WTC11 (cell line): Measurements from ENCODE around the gene RAB6A.

ENCODE experiments used
- CTCF ChIP-seq: fragments of 200-600 bp; IDR thresholded peaks from 2 replicates; pipeline ENCODE4 v1.8.0; 2022; ENCODE audit warnings: antibody characterized with exemption
- E2F1 ChIP-seq: sonication (generic); formaldehyde crosslinking; IDR thresholded peaks from 2 replicates; pipeline ENCODE4 v1.8.0; 2022; ENCODE audit warnings: mild to moderate bottlenecking, missing genetic modification reagents
- MLX ChIP-seq: sonication (generic); formaldehyde crosslinking; IDR thresholded peaks from 2 replicates; pipeline ENCODE4 v1.8.1; 2023; ENCODE audit warnings: mild to moderate bottlenecking, missing genetic modification reagents, moderate library complexity
- TEAD4 ChIP-seq: sonication (generic); formaldehyde crosslinking; IDR thresholded peaks from 2 replicates; pipeline ENCODE4 v1.8.0; 2022; ENCODE audit warnings: mild to moderate bottlenecking, missing genetic modification reagents
- ZBTB21 ChIP-seq: sonication (generic); formaldehyde crosslinking; IDR thresholded peaks from 2 replicates; pipeline ENCODE4 v1.8.1; 2023; ENCODE audit warnings: mild to moderate bottlenecking, missing genetic modification reagents, borderline replicate concordance
- ZBTB43 ChIP-seq: sonication (generic); formaldehyde crosslinking; IDR thresholded peaks from 2 replicates; pipeline ENCODE4 v1.8.1; 2023; ENCODE audit warnings: mild to moderate bottlenecking, missing genetic modification reagents

GRCh38 chr11:73680687-73681086, 80.2 kb downstream of the RAB6A start:
- TF ChIP-seq CTCF (no peak), ZBTB21 (CRISPR knock-in tag) (no peak), E2F1 (CRISPR knock-in tag) (no peak), TEAD4 (CRISPR knock-in tag) (no peak), MLX (CRISPR knock-in tag) (no peak), ZBTB43 (CRISPR knock-in tag) (no peak)
